Mesendoderm (in vitro differentiated cells): ENCODE data around the gene DSCAML1.

ENCODE experiments used
- DNase-seq: peaks from one replicate; pipeline ENCODE4 v3.0.0; 2013
- H2AK5ac ChIP-seq: 2 replicates; pipeline ENCODE4 v1.6.1; 2013; ENCODE audit warnings: low read length, inconsistent platforms
- H2BK120ac ChIP-seq: 2 replicates; pipeline ENCODE4 v1.6.1; 2013; ENCODE audit warnings: low read depth, mild to moderate bottlenecking, low read length, moderate library complexity, mixed read lengths
- H2BK15ac ChIP-seq: replicated peaks from 2 replicates; pipeline ENCODE4 v1.6.1; 2013; ENCODE audit warnings: low read depth, mild to moderate bottlenecking, moderate library complexity
- H2BK5ac ChIP-seq: 2 replicates; pipeline ENCODE4 v1.6.1; 2013; ENCODE audit warnings: low read length, inconsistent platforms
- H3K18ac ChIP-seq: 2 replicates; pipeline ENCODE4 v1.6.1; 2013; ENCODE audit warnings: mild to moderate bottlenecking, low read length, mixed read lengths
- H3K23ac ChIP-seq: one replicate; pipeline ENCODE4 v1.6.1; 2013; ENCODE audit warnings: low read length
- H3K27ac ChIP-seq: 2 replicates; pipeline ENCODE4 v1.5.1; 2013; ENCODE audit warnings: low read depth, mild to moderate bottlenecking, inconsistent platforms, low read length, moderate library complexity
- H3K27me3 ChIP-seq: 2 replicates; pipeline ENCODE4 v1.6.1; 2013; ENCODE audit warnings: low read length, control low read depth, mild to moderate bottlenecking, inconsistent platforms; ENCODE audit not compliant: insufficient read depth, poor library complexity
- H3K36me3 ChIP-seq: 2 replicates; pipeline ENCODE4 v1.6.1; 2013; ENCODE audit warnings: low read length, inconsistent platforms; ENCODE audit not compliant: control insufficient read depth, insufficient read depth
- H3K4ac ChIP-seq: one replicate; pipeline ENCODE4 v1.6.1; 2013; ENCODE audit warnings: low read depth, mild to moderate bottlenecking, low read length, moderate library complexity
- H3K4me1 ChIP-seq: 2 replicates; pipeline ENCODE4 v1.6.1; 2013; ENCODE audit warnings: low read depth, low read length, inconsistent platforms; ENCODE audit not compliant: control insufficient read depth
- H3K4me2 ChIP-seq: 2 replicates; pipeline ENCODE4 v1.6.1; 2013; ENCODE audit warnings: low read length
- H3K4me3 ChIP-seq: 2 replicates; pipeline ENCODE4 v1.5.1; 2013; ENCODE audit warnings: mild to moderate bottlenecking, low read length
- H3K56ac ChIP-seq: one replicate; pipeline ENCODE4 v1.6.1; 2013; ENCODE audit warnings: low read length
- H3K79me1 ChIP-seq: 2 replicates; pipeline ENCODE4 v1.6.1; 2013; ENCODE audit warnings: low read length, inconsistent platforms
- H3K79me2 ChIP-seq: 2 replicates; pipeline ENCODE4 v1.6.1; 2013; ENCODE audit warnings: mild to moderate bottlenecking, low read length; ENCODE audit not compliant: control insufficient read depth, insufficient read depth
- H3K9ac ChIP-seq: 2 replicates; pipeline ENCODE4 v1.6.1; 2013; ENCODE audit warnings: low read length, inconsistent platforms
- H4K5ac ChIP-seq: one replicate; pipeline ENCODE4 v1.6.1; 2013; ENCODE audit warnings: low read length
- H4K8ac ChIP-seq: one replicate; pipeline ENCODE4 v1.6.1; 2013; ENCODE audit warnings: low read depth, mild to moderate bottlenecking, control low read depth, low read length, moderate library complexity
- WGBS: extraction: QIAGEN DNeasy Blood & Tissue Kit; methylation state at CpG from one replicate; pipeline ENCODE4 v1.1.7; 2013; ENCODE audit warnings: low lambda C conversion rate, missing lambda C conversion rate; ENCODE audit not compliant: insufficient coverage; ENCODE audit errors: extremely low coverage; 5-methylcytosine and 5-hydroxymethylcytosine counted together

Gene DSCAML1

GRCh38 chr11:117731722-117732290 lies 65.2 kb downstream of the DSCAML1 start:
- H3K4me2 ChIP-seq: no peak overlapping the region
- H2BK5ac ChIP-seq: no peak overlapping the region
- H3K4ac ChIP-seq: no peak overlapping the region
- no peak overlapping the region for H3K9ac ChIP-seq
- no peak overlapping the region for H3K56ac ChIP-seq
- no peaks in the 10 kb centered on the region for H3K36me3 ChIP-seq
- H4K5ac ChIP-seq: no peak overlapping the region
- H3K27me3 ChIP-seq: no peaks in the 10 kb centered on the region
- WGBS: no CpG with 5 or more reads among the region's 2 CpGs
- H3K18ac ChIP-seq: no peak overlapping the region
- DNase-seq: no peak
- H3K79me2 ChIP-seq: no peaks in the 10 kb centered on the region
- no peak overlapping the region for H3K4me3 ChIP-seq
- H2AK5ac ChIP-seq: no peak overlapping the region
- H3K4me1 ChIP-seq: peaks cover 2% of the 10 kb centered on the region
- H3K79me1 ChIP-seq: no peaks in the 10 kb centered on the region
- H2BK120ac ChIP-seq: no peak overlapping the region
- no peak overlapping the region for H3K27ac ChIP-seq
- no peak overlapping the region for H2BK15ac ChIP-seq
- no peak overlapping the region for H3K23ac ChIP-seq
- no peak overlapping the region for H4K8ac ChIP-seq

- DNase-seq: peak; percentile 63
- Histone ChIP-seq H3K4ac (no peak overlapping the region), H3K4me3 (no peak overlapping the region), H3K27ac (no peak overlapping the region), H4K8ac (no peak overlapping the region), H4K5ac (no peak overlapping the region), H3K79me2 (no peaks in the 10 kb centered on the region), H3K27me3 (no peaks in the 10 kb centered on the region), H2BK15ac (no peak overlapping the region), H3K79me1 (no peaks in the 10 kb centered on the region), H3K18ac (no peak overlapping the region), H3K23ac (no peak overlapping the region), H3K9ac (no peak overlapping the region), H2BK120ac (no peak overlapping the region), H3K36me3 (no peaks in the 10 kb centered on the region), H2BK5ac (no peak overlapping the region), H3K56ac (no peak overlapping the region), H2AK5ac (no peak overlapping the region), H3K4me2 (no peak overlapping the region), H3K4me1 (peaks cover 2% of the 10 kb centered on the region)
- WGBS: no CpG with 5 or more reads among the region's 7 CpGs
Measured at GRCh38 chr11:117730208-117730800, 66.7 kb downstream of the DSCAML1 start.

GRCh38 chr11:117725048-117725734 lies 71.8 kb downstream of the DSCAML1 start:
- Histone ChIP-seq H3K4ac (no peak overlapping the region), H3K9ac (no peak overlapping the region), H2BK15ac (no peak overlapping the region), H3K4me1 (no peaks in the 10 kb centered on the region), H3K23ac (no peak overlapping the region), H4K5ac (no peak overlapping the region), H3K27me3 (no peaks in the 10 kb centered on the region), H3K56ac (no peak overlapping the region), H2BK5ac (no peak overlapping the region), H3K4me3 (no peak overlapping the region), H3K79me2 (no peaks in the 10 kb centered on the region), H2AK5ac (no peak overlapping the region), H3K79me1 (no peaks in the 10 kb centered on the region), H3K27ac (no peak overlapping the region), H4K8ac (no peak overlapping the region), H3K4me2 (no peak overlapping the region), H3K18ac (no peak overlapping the region), H3K36me3 (no peaks in the 10 kb centered on the region), H2BK120ac (no peak overlapping the region)
- no peak for DNase-seq
- no CpG with 5 or more reads among the region's 12 CpGs for WGBS

GRCh38 chr11:117724621-117725020 lies 72.4 kb downstream of the DSCAML1 start:
- H3K4me1 ChIP-seq: no peaks in the 10 kb centered on the region
- no peak overlapping the region for H4K8ac ChIP-seq
- H2BK15ac ChIP-seq: no peak overlapping the region
- H3K4ac ChIP-seq: no peak overlapping the region
- no peak overlapping the region for H4K5ac ChIP-seq
- no peaks in the 10 kb centered on the region for H3K36me3 ChIP-seq
- DNase-seq: no peak
- H2AK5ac ChIP-seq: no peak overlapping the region
- no peak overlapping the region for H3K9ac ChIP-seq
- no peak overlapping the region for H2BK120ac ChIP-seq
- no peak overlapping the region for H3K4me3 ChIP-seq
- no peak overlapping the region for H2BK5ac ChIP-seq
- H3K18ac ChIP-seq: no peak overlapping the region
- no peak overlapping the region for H3K4me2 ChIP-seq
- H3K79me1 ChIP-seq: no peaks in the 10 kb centered on the region
- no peak overlapping the region for H3K56ac ChIP-seq
- no peak overlapping the region for H3K23ac ChIP-seq
- no peaks in the 10 kb centered on the region for H3K79me2 ChIP-seq
- no peaks in the 10 kb centered on the region for H3K27me3 ChIP-seq
- no peak overlapping the region for H3K27ac ChIP-seq

GRCh38 chr11:117724104-117724503 lies 72.9 kb downstream of the DSCAML1 start:
- H2BK5ac ChIP-seq: no peak overlapping the region
- H2AK5ac ChIP-seq: no peak overlapping the region
- no peaks in the 10 kb centered on the region for H3K36me3 ChIP-seq
- no peak overlapping the region for H4K5ac ChIP-seq
- H3K79me1 ChIP-seq: no peaks in the 10 kb centered on the region
- no peak overlapping the region for H3K23ac ChIP-seq
- H3K18ac ChIP-seq: no peak overlapping the region
- WGBS: no CpG with 5 or more reads among the region's 5 CpGs
- no peak for DNase-seq
- H3K27ac ChIP-seq: no peak overlapping the region
- no peaks in the 10 kb centered on the region for H3K4me1 ChIP-seq
- no peak overlapping the region for H3K4me3 ChIP-seq
- no peak overlapping the region for H3K4ac ChIP-seq
- no peaks in the 10 kb centered on the region for H3K27me3 ChIP-seq
- no peak overlapping the region for H2BK120ac ChIP-seq
- H2BK15ac ChIP-seq: no peak overlapping the region
- H3K79me2 ChIP-seq: no peaks in the 10 kb centered on the region
- H3K9ac ChIP-seq: no peak overlapping the region
- no peak overlapping the region for H3K4me2 ChIP-seq
- no peak overlapping the region for H4K8ac ChIP-seq
- H3K56ac ChIP-seq: no peak overlapping the region
